Mononuclear cell (primary cell): ENCODE measurements around the gene DAAM2. TPM values are rescaled to one million over a fixed set of nuclear protein-coding genes. Genes with fewer than 3 reads are reported as not detected.

Experiments
- H3K27me3 ChIP-seq: 2 replicates; pipeline ENCODE4 v1.6.0; 2011; ENCODE audit warnings: low read length, control low read depth; ENCODE audit not compliant: insufficient read depth
- H3K4me1 ChIP-seq: 2 replicates; pipeline ENCODE4 v1.5.1; 2011; ENCODE audit warnings: mild to moderate bottlenecking, low read length, control low read depth; ENCODE audit not compliant: insufficient read depth
- H3K4me3 ChIP-seq: 2 replicates; pipeline ENCODE4 v1.5.1; 2011; ENCODE audit warnings: mild to moderate bottlenecking, low read length, moderate library complexity
- H3K9me3 ChIP-seq: 2 replicates; pipeline ENCODE4 v1.5.1; 2011; ENCODE audit warnings: low read depth, mild to moderate bottlenecking, control low read depth, low read length
- total RNA-seq: library from RNA; depleted of rRNA; stranded (reverse); fragments of >200 nt; gene quantifications from one replicate; pipeline ENCODE4 v1.2.3, GENCODE V29; 2012

DAAM2 gene
- total RNA-seq: under 0.01 TPM

DNA sequence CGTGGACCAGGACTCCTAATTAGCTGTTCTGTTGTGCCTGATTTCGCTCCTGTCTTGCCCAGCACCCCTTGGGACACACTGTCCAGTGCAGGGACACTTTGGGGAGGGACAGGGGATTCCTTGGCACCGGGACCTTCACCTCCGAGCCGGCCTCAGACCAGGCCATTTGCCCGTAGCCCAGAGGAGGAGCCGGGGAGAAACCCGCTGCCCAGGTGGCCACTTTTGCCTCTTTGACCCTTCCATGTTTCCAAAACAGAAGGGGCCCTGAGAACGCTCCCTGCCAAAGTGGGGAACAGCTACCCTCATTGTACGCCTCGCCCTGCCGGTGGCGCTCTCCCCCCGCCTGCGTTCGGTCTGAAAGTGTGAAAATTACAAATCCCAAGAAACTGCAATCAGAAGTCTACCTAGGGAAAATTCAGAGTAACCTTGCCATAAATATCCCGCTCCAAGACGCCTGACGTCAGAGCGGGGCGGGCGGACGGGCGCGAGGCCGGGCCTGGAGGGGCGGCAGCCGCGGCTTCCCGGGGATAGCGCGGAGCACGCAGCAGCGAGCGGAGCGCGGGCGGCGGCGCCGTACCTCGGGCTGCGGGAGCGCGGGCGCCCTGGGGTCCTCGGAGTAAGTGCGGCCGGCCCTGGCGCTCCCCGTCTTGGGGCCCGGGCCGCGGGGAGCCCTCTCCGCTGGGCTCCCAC, at the start of gene DAAM2:
DAAM2 (plus strand) TSS at position 527 of the 690 bp plus-strand sequence. CDS start 63,927 bp downstream, outside the sequence.
- Histone ChIP-seq H3K9me3 (no peaks in the 10 kb centered on the region), H3K4me1 (no peaks in the 10 kb centered on the region), H3K4me3 (no peak within 1 kb of the TSS), H3K27me3 (peaks cover 39% of the 10 kb centered on the region)

DNA sequence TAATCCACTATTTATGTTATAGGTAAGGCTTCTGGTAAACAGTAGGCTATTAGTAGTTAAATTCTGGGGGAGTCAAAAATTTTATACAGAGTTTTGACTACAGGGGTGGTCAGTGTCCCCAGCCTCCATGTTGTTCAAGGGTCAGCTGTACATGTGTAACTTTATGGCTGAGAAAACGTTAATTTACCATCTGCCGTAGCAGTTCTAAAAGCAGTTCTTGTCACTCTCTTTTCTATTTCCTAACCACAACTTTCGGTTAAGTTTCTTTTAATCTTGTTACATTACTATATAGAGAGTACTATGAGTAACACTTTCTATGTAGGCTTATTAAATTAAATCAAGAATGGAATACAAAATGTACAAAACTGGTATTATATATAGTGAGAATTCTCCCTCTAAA, 45.4 kb upstream of the DAAM2 start:
- no peaks in the 10 kb centered on the region for H3K4me1 ChIP-seq
- H3K27me3 ChIP-seq: no peaks in the 10 kb centered on the region
- H3K9me3 ChIP-seq: no peaks in the 10 kb centered on the region
- H3K4me3 ChIP-seq: no peak overlapping the region

DNA sequence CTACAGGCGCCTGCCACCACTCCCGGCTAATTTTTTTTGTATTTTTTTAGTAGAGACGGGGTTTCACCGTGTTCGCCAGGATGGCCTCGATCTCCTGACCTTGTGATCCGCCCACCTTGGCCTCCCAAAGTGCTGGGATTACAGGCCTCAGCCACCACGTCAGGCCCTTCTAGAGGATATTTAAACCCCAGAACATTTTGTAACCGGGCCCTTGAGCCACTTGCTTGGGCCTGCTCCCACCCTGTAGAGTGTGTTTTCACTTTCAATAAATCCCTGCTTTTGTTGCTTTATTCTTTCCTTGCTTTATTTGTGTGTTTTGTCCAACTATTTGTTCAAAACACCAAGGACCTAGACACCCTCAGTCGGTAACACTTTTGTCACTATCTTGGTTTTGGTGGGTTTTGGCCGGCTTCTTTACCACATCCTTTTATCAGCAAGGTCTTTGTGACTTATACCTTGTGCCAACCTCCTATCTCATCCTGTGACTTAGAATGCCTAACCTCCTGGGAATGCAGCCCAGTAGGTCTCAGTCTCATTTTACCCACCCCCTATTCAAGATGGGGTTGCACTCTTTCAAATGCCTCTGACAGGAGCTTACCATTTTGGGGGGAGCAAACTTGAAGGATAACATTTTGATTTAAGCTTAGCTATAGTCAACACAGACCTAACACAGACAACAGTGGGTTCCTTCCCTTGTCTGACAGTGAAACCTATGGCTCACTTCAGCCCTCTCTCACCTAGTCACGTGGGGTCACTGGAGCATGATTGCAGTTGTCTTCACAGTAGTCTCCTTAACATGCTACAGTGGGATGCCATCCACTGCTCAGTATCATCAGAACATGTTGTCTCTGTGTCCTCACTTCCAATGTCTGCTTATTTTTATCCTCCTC, 39.1 kb upstream of the DAAM2 start:
- no peaks in the 10 kb centered on the region for H3K9me3 ChIP-seq
- H3K27me3 ChIP-seq: no peaks in the 10 kb centered on the region
- H3K4me3 ChIP-seq: no peak overlapping the region
- no peaks in the 10 kb centered on the region for H3K4me1 ChIP-seq

DNA sequence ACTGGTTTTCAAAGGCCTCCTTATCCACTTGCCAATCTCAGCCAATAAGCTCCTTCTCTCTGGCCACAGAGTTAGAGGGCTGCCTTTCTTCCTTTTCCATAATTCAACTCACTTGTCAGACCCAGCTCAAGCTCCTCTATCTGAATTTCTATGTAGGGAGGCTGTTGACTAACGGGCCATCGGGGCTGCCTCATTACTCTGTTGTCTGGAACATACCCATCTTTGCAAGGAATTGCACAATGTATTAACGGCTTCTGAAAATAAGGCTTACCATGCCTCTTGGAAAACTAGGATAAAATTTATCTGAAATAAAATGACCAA, 38.5 kb upstream of the DAAM2 start:
- H3K4me1 ChIP-seq: no peaks in the 10 kb centered on the region
- no peaks in the 10 kb centered on the region for H3K27me3 ChIP-seq
- no peaks in the 10 kb centered on the region for H3K9me3 ChIP-seq

GRCh38 chr6:39754514-39755115, 37.6 kb upstream of the DAAM2 start:
- H3K27me3 ChIP-seq: no peaks in the 10 kb centered on the region
- no peaks in the 10 kb centered on the region for H3K9me3 ChIP-seq
- no peak overlapping the region for H3K4me3 ChIP-seq
- no peaks in the 10 kb centered on the region for H3K4me1 ChIP-seq

More for the DNA sequence above, 38.5 kb upstream of the DAAM2 start:
- H3K4me3 ChIP-seq: no peak overlapping the region

DNA sequence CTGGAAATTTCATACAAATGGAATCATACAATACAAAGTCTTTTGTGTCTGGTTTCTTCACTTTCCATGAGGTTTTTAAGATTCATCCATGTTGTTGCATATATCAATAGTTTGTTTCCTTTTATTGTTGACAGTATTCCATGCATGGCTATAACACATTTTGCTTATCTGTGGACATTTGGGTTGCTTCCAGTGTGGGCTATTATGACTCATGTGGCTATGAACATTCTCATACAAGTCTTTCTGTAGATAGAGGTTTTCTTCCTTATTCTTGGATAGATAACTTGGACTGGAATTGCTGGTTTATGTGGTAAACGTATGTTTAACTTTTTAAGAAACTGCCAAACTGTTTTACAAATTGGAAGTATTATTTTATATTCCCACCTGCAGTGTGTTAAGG, 36.9 kb upstream of the DAAM2 start:
- Histone ChIP-seq H3K4me3 (no peak overlapping the region), H3K27me3 (no peaks in the 10 kb centered on the region), H3K4me1 (no peaks in the 10 kb centered on the region), H3K9me3 (no peaks in the 10 kb centered on the region)

GRCh38 chr6:39756582-39756981, 35.6 kb upstream of the DAAM2 start:
- Histone ChIP-seq H3K27me3 (no peaks in the 10 kb centered on the region), H3K9me3 (no peaks in the 10 kb centered on the region)

GRCh38 chr6:39758905-39759605, 33.1 kb upstream of the DAAM2 start:
- Histone ChIP-seq H3K4me3 (no peak overlapping the region), H3K9me3 (no peaks in the 10 kb centered on the region), H3K27me3 (no peaks in the 10 kb centered on the region), H3K4me1 (no peaks in the 10 kb centered on the region)

More at GRCh38 chr6:39756582-39756981, 35.6 kb upstream of the DAAM2 start:
- no peaks in the 10 kb centered on the region for H3K4me1 ChIP-seq
- no peak overlapping the region for H3K4me3 ChIP-seq

DNA sequence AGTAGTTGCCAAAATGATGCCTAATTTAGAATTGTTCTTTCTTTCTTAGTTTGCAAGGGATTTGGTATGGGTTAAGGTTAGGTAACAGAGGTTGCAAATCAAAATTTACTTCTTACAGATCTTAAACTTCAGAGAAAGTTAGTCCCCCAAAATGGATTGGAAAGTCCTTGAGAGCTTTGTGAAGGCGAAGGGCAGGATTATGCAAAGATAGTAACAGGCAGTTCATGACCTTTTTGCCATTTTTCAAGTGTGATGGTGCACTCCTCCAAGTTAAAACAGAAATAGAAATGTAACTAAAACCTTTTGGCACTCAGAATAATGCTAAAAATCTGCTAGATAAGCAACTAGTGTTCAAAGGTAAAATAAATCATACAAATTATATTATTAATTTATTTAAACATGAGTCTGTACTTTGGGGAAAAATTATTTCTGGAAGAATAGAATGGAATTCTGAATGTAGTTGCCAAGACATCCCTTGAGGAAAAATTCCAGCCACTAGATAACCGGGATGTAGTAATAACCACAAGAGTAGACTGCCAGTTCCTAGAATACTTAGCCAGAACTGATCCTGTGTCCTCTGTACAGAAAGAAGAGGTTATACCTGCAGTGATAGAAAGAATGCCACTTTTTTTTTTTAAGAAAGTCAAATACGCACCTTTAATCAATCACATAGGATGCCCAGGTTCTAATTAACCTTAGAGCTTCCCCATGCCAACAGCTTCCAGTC, 31.8 kb upstream of the DAAM2 start:
- no peaks in the 10 kb centered on the region for H3K9me3 ChIP-seq
- H3K4me3 ChIP-seq: no peak overlapping the region
- H3K27me3 ChIP-seq: no peaks in the 10 kb centered on the region
- H3K4me1 ChIP-seq: no peaks in the 10 kb centered on the region

- no peaks in the 10 kb centered on the region for H3K27me3 ChIP-seq
- H3K9me3 ChIP-seq: no peaks in the 10 kb centered on the region
- no peak overlapping the region for H3K4me3 ChIP-seq
- H3K4me1 ChIP-seq: no peaks in the 10 kb centered on the region
Observed at GRCh38 chr6:39765508-39766065, 26.6 kb upstream of the DAAM2 start.

DNA sequence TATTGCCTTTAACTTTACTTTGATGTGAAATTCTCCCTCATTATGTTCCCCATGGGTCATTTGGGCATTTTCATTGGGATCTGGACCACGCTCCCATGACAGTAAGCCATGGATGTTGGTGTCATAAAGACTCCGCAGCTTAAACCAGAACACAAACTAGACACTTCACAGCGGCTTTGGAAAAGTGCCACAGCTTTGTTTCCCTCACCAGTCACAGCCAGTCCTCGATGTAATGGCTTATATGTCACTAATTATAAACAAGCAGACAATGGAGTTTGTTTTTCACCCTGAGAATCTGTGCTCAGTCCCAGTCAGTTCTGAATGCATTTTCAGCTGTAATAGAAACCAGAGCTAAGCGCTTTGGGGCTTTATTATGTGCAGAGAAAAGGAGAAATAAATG, 23.2 kb upstream of the DAAM2 start:
- no peaks in the 10 kb centered on the region for H3K27me3 ChIP-seq
- H3K4me1 ChIP-seq: no peaks in the 10 kb centered on the region
- no peaks in the 10 kb centered on the region for H3K9me3 ChIP-seq
- H3K4me3 ChIP-seq: no peak overlapping the region

- H3K4me1 ChIP-seq: no peaks in the 10 kb centered on the region
- H3K4me3 ChIP-seq: no peak overlapping the region
- H3K9me3 ChIP-seq: no peaks in the 10 kb centered on the region
- H3K27me3 ChIP-seq: no peaks in the 10 kb centered on the region
Observed at GRCh38 chr6:39770446-39770845, 21.7 kb upstream of the DAAM2 start.

GRCh38 chr6:39772559-39773273, 19.5 kb upstream of the DAAM2 start:
- Histone ChIP-seq H3K9me3 (no peaks in the 10 kb centered on the region), H3K4me1 (no peaks in the 10 kb centered on the region), H3K27me3 (no peaks in the 10 kb centered on the region), H3K4me3 (no peak overlapping the region)

- Histone ChIP-seq H3K9me3 (no peaks in the 10 kb centered on the region), H3K4me3 (no peak overlapping the region), H3K27me3 (no peaks in the 10 kb centered on the region), H3K4me1 (no peaks in the 10 kb centered on the region)
Observed at GRCh38 chr6:39773782-39774181, 18.4 kb upstream of the DAAM2 start.
